ENCODE measurements around the gene RDH5. TPM values are rescaled to one million over a fixed set of nuclear protein-coding genes. Genes with fewer than 3 reads are reported as not detected.

The RDH5 gene
- polyA plus RNA-seq, 1 experiment = 5.2 TPM

DNA sequence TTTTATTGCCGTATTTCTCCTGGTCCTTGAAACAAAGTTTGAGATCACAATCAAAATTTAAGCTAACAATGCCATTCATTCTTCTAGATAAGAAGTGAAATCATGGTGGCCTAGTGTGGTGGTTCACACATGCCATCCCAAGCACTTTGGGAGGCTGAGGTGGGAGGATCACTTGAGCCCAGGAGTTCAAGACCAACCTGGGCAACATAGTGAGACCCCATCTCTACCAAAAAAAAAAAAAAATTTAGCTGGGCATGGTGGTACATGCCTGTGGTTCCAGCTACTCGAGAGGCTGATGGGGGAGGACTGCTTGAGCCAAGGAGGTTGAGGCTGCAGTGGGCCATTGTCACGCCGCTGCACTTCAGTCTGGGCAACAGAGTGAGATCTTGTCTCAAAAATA, 47.0 kb downstream of the RDH5 start:
- Histone ChIP-seq H3K27me3 (ENCODE audit: control insufficient read depth, insufficient read depth, low read length) (no peaks in the 10 kb centered on the region), H3K27ac (ENCODE audit: low read depth, low read length) (no peak overlapping the region), H3K4me3 (ENCODE audit: low read depth, low read length) (no peak overlapping the region), H3K9me3 (ENCODE audit: control insufficient read depth, insufficient read depth, low read length) (no peaks in the 10 kb centered on the region)
- DNase-seq (ENCODE audit: low read depth, low spot score) = no peak
- CTCF ChIA-PET = interaction anchor here (1.2 to 1.9 kb wide), 2 partner anchors 30 to 159 kb away, joined by 3 to 5 read pairs; no protein-coding TSS in a partner anchor
- POLR2A ChIA-PET = interaction anchor here (0.6 to 1.0 kb wide), 2 partner anchors 11 to 350 kb away, joined by 4 to 5 read pairs; partner anchors contain the start of gene RPL41
- TF ChIP-seq, protein P1, sequence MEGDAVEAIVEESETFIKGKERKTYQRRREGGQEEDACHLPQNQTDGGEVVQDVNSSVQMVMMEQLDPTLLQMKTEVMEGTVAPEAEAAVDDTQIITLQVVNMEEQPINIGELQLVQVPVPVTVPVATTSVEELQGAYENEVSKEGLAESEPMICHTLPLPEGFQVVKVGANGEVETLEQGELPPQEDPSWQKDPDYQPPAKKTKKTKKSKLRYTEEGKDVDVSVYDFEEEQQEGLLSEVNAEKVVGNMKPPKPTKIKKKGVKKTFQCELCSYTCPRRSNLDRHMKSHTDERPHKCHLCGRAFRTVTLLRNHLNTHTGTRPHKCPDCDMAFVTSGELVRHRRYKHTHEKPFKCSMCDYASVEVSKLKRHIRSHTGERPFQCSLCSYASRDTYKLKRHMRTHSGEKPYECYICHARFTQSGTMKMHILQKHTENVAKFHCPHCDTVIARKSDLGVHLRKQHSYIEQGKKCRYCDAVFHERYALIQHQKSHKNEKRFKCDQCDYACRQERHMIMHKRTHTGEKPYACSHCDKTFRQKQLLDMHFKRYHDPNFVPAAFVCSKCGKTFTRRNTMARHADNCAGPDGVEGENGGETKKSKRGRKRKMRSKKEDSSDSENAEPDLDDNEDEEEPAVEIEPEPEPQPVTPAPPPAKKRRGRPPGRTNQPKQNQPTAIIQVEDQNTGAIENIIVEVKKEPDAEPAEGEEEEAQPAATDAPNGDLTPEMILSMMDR (IDR thresholded peaks at IDR 0.05; ENCODE audit: low read depth, low read length) = no peak

DNA sequence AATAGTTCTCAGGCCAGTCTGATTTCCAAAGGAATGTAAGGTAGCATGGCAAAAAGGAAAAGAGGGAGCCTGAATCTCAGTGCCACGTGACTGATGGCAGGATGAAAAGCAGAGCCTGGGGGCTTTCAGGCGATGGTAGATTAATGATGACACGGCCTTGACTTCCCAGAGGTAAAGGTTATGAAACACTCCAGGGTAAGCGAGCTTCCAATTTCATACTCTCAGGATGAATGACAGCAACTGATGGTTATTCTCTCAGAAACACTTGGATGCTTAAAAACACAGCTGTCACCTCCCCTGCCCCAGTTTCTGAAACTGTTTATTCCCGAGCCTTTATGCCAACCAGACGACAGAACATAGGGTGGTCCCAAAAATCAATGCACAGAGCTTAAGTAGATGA, 51.5 kb downstream of the RDH5 start:
- no peak overlapping the region for H3K27ac ChIP-seq (ENCODE audit: low read depth, low read length)
- POLR2A ChIA-PET = no interaction called here
- CTCF ChIA-PET = interaction anchor here (0.6 to 2.0 kb wide), 2 partner anchors 13 to 34 kb away, joined by 3 to 5 read pairs; no protein-coding TSS in a partner anchor
- TF ChIP-seq, protein P1 (IDR thresholded peaks at IDR 0.05; ENCODE audit: low read depth, low read length) = no peak
- no peaks in the 10 kb centered on the region for H3K9me3 ChIP-seq (ENCODE audit: control insufficient read depth, insufficient read depth, low read length)
- no peak for DNase-seq (ENCODE audit: low read depth, low spot score)
- H3K4me3 ChIP-seq (ENCODE audit: low read depth, low read length) = no peak overlapping the region
- H3K27me3 ChIP-seq (ENCODE audit: control insufficient read depth, insufficient read depth, low read length) = no peaks in the 10 kb centered on the region

Small RNAs within 50 kb of the gene (small RNA-seq; reads per million reads assigned to genes)
- gene AC009779.1 (ENCODE audit: insufficient read length, low read depth) (not detected), gene RF00017 (ENCODE audit: insufficient read length, low read depth) (not detected)

Other genes starting within 250 kb of the RDH5 start
- not detected in 2 replicates for gene OR6C68, start 228.0 kb upstream of the RDH5 start, polyA plus RNA-seq (2011; rRNA removed)
- gene OR6C4, start 170.8 kb upstream of the RDH5 start, polyA plus RNA-seq (2011; rRNA removed) = not detected in 2 replicates
- not detected in 2 replicates for gene OR2AP1, start 147.9 kb upstream of the RDH5 start, polyA plus RNA-seq (2011; rRNA removed)
- gene OR10P1, start 83.5 kb upstream of the RDH5 start, polyA plus RNA-seq (2011; rRNA removed) = not detected in 2 replicates
- gene ITGA7, start 12.5 kb upstream of the RDH5 start, polyA plus RNA-seq (2011; rRNA removed) = 9.1 and 12.2 TPM in 2 replicates
- 132 and 155 TPM in 2 replicates for gene BLOC1S1, start 4.3 kb upstream of the RDH5 start, polyA plus RNA-seq (2011; rRNA removed)
- gene CD63, start 8.6 kb downstream of the RDH5 start, polyA plus RNA-seq (2011; rRNA removed) = 1,757 and 1,955 TPM in 2 replicates
- 4.2 and 6.7 TPM in 2 replicates for gene GDF11, start 22.7 kb downstream of the RDH5 start, polyA plus RNA-seq (2011; rRNA removed)
- 129 and 178 TPM in 2 replicates for gene SARNP, start 97.3 kb downstream of the RDH5 start, polyA plus RNA-seq (2011; rRNA removed)
- gene ORMDL2, start 97.6 kb downstream of the RDH5 start, polyA plus RNA-seq (2011; rRNA removed) = 40.9 and 49.3 TPM in 2 replicates
- gene DNAJC14, start 109.2 kb downstream of the RDH5 start, polyA plus RNA-seq (2011; rRNA removed) = 10.9 and 15.0 TPM in 2 replicates
- gene MMP19, start 122.5 kb downstream of the RDH5 start, polyA plus RNA-seq (2011; rRNA removed) = 43.8 and 46.3 TPM in 2 replicates
- gene PYM1, start 207.5 kb downstream of the RDH5 start, polyA plus RNA-seq (2011; rRNA removed) = 34.9 and 35.3 TPM in 2 replicates
- 53.6 and 59.7 TPM in 2 replicates for gene DGKA, start 210.8 kb downstream of the RDH5 start, polyA plus RNA-seq (2011; rRNA removed)
- 1.6 and 2.2 TPM in 2 replicates for gene PMEL, start 245.6 kb downstream of the RDH5 start, polyA plus RNA-seq (2011; rRNA removed)
- 30.6 and 38.8 TPM in 2 replicates for gene CDK2, start 246.4 kb downstream of the RDH5 start, polyA plus RNA-seq (2011; rRNA removed)